Activated T-cell treated with anti-CD3 and anti-CD28 coated beads, Interleukin-2, amount 50 U/mL, for 48 hours (primary cell): ENCODE data around the gene PPM1E.

Experiments used
- DNase-seq, 2 experiments: peaks; one replicate each; pipeline ENCODE4 v3.0.0-alpha.2; 2020

Gene PPM1E

GRCh38 chr17:59000022-59000421 is 244.4 kb downstream of the PPM1E start:
- no peak for DNase-seq

- peak; percentile 75 to 77 for DNase-seq
Observed at GRCh38 chr17:59001158-59001814, 245.6 kb downstream of the PPM1E start.

- DNase-seq, result no peak
Observed at GRCh38 chr17:59002126-59002525, 246.5 kb downstream of the PPM1E start.

GRCh38 chr17:59002848-59003247 is 247.2 kb downstream of the PPM1E start:
- DNase-seq, result no peak

- no peak for DNase-seq
Observed at GRCh38 chr17:59003860-59004259, 248.2 kb downstream of the PPM1E start.

GRCh38 chr17:59004338-59005111 is 248.9 kb downstream of the PPM1E start:
- DNase-seq, result peak; percentile 78 to 79

GRCh38 chr17:59007995-59008394 is 252.3 kb downstream of the PPM1E start:
- no peak for DNase-seq

- DNase-seq, result no peak
Observed at GRCh38 chr17:59008737-59009136, 253.1 kb downstream of the PPM1E start.

GRCh38 chr17:59010026-59010425 is 254.4 kb downstream of the PPM1E start:
- DNase-seq, result no peak

- no peak for DNase-seq
Observed at GRCh38 chr17:59011975-59012374, 256.3 kb downstream of the PPM1E start.

- no peak for DNase-seq
Observed at GRCh38 chr17:59018019-59018418, 262.4 kb downstream of the PPM1E start.

GRCh38 chr17:59024916-59025315 is 269.3 kb downstream of the PPM1E start:
- DNase-seq, result no peak

GRCh38 chr17:59026176-59026939 is 270.7 kb downstream of the PPM1E start:
- DNase-seq, result no peak

- DNase-seq, result no peak
Observed at GRCh38 chr17:59027750-59028149, 272.1 kb downstream of the PPM1E start.

GRCh38 chr17:59028328-59028727 is 272.7 kb downstream of the PPM1E start:
- DNase-seq, result no peak

- no peak for DNase-seq
Observed at GRCh38 chr17:59030811-59031210, 275.2 kb downstream of the PPM1E start.
